NB4 (cell line): Measurements from ENCODE around the gene FMN2.

Experiments used
- CTCF ChIP-seq: IDR thresholded peaks from one replicate; pipeline ENCODE4 v1.5.1; 2012; ENCODE audit warnings: low read depth, low read length
- MYC ChIP-seq: IDR thresholded peaks from 2 replicates; pipeline ENCODE4 v1.6.1; 2011; ENCODE audit warnings: low read depth, low read length
- POLR2A ChIP-seq: IDR thresholded peaks from 2 replicates; pipeline ENCODE4 v1.6.1; 2011; ENCODE audit warnings: mild to moderate bottlenecking; ENCODE audit not compliant: insufficient read length; ENCODE audit errors: extremely low read depth
- TF ChIP-seq, protein P1 (sequence below): IDR thresholded peaks from 2 replicates; pipeline ENCODE4 v1.6.1; 2011; ENCODE audit warnings: low read depth, low read length

GRCh38 chr1:240170806-240171205 lies 79.1 kb downstream of the FMN2 start:
- no peak for TF ChIP-seq POLR2A
- TF ChIP-seq CTCF = no peak
- TF ChIP-seq, protein P1, sequence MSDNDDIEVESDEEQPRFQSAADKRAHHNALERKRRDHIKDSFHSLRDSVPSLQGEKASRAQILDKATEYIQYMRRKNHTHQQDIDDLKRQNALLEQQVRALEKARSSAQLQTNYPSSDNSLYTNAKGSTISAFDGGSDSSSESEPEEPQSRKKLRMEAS = no peak
- no peak for TF ChIP-seq MYC
